Epithelial cell of proximal tubule (primary cell): ENCODE data around the gene SLC41A3. TPM values are rescaled to one million over a fixed set of nuclear protein-coding genes. Genes with fewer than 3 reads are reported as not detected.

Experiments
- DNase-seq: peaks from one replicate; pipeline ENCODE4 v3.0.0-alpha.2; 2011; ENCODE audit warnings: low read depth
- H3K4me3 ChIP-seq: 2 replicates; pipeline ENCODE4 v1.5.1; 2011; ENCODE audit warnings: low read depth, mild to moderate bottlenecking, low read length
- total RNA-seq: library from RNA; depleted of rRNA; stranded (reverse); fragments of >200 nt; gene quantifications from 2 replicates; pipeline ENCODE4 v1.2.3, GENCODE V29; 2015
- TF ChIP-seq, protein P1 (sequence below): conservative IDR thresholded peaks from 2 replicates; pipeline ENCODE4 v1.5.1; 2012; ENCODE audit warnings: low read depth, mild to moderate bottlenecking, low read length

Gene SLC41A3
- total RNA-seq, 1 donor from 2014 or later: 41.6 TPM

DNA sequence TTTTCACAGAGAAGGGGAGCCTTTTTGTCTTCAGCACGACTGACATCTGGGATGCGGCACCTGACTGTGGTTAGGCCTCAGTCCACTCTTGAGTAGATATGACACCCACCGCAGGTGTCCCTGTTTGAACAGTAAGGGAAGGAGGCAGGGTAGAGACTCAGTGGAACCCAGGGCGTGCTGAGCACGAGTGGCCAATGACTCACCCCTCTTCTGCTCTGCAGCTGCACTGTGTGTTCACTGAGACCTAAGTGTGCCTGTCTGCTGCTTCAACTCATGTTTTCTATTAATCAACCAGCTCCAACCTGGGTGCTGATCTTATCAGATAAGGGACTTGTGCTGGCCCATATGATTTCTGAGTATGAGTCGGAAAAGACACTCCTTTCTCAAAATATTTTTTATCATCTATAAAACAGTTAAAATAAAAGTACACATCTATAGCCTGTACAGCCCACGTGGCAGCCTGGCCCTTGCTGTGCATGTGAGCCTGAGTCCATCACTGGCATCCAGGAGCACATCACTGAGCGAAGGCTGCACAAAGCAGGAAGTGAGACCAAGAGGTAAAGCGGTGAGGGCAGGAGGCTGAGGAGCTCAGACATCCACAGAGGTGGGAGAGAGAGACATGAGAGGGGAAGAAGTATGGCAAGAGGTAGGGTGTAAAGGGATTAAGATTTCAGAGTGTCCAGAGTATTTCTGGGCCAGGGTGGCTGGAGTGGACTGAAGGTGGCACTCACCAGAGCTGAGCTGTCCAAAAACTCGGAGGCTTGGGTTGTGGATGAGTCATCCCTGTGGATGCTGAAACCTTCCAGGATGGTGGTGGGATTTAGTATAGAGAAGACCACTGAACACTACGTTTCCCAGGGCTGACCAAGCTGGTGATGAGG is 49.2 kb downstream of the SLC41A3 start:
- H3K4me3 ChIP-seq: no peak overlapping the region
- TF ChIP-seq, protein P1, sequence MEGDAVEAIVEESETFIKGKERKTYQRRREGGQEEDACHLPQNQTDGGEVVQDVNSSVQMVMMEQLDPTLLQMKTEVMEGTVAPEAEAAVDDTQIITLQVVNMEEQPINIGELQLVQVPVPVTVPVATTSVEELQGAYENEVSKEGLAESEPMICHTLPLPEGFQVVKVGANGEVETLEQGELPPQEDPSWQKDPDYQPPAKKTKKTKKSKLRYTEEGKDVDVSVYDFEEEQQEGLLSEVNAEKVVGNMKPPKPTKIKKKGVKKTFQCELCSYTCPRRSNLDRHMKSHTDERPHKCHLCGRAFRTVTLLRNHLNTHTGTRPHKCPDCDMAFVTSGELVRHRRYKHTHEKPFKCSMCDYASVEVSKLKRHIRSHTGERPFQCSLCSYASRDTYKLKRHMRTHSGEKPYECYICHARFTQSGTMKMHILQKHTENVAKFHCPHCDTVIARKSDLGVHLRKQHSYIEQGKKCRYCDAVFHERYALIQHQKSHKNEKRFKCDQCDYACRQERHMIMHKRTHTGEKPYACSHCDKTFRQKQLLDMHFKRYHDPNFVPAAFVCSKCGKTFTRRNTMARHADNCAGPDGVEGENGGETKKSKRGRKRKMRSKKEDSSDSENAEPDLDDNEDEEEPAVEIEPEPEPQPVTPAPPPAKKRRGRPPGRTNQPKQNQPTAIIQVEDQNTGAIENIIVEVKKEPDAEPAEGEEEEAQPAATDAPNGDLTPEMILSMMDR: no peak
- DNase-seq: no peak

DNA sequence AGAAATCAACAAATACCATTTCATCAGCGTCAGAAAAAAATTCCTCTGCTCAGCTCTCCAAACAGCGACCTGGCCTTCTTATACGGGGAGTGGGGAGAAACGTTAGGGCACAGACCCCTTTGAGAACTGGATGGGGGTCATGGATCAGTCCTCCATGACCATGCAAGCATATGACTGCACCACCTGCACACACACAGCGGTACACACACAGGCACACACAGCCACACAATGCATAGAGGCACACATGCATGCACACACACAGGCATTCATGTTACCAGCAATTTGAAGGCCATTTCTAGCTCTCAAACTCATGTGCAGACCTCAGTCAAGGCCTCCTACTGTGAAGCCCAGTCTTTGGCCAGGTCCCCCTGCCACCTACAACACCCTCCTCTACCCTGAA is 50.2 kb downstream of the SLC41A3 start:
- DNase-seq: no peak
- no peak overlapping the region for H3K4me3 ChIP-seq
- TF ChIP-seq, protein P1: no peak

GRCh38 chr3:126033051-126033745 is 50.7 kb downstream of the SLC41A3 start:
- H3K4me3 ChIP-seq: no peak overlapping the region
- no peak for DNase-seq
- TF ChIP-seq, protein P1: no peak

- DNase-seq: no peak
- no peak overlapping the region for H3K4me3 ChIP-seq
- TF ChIP-seq, protein P1: no peak
Observed at GRCh38 chr3:126031981-126032471, 51.9 kb downstream of the SLC41A3 start.

DNA sequence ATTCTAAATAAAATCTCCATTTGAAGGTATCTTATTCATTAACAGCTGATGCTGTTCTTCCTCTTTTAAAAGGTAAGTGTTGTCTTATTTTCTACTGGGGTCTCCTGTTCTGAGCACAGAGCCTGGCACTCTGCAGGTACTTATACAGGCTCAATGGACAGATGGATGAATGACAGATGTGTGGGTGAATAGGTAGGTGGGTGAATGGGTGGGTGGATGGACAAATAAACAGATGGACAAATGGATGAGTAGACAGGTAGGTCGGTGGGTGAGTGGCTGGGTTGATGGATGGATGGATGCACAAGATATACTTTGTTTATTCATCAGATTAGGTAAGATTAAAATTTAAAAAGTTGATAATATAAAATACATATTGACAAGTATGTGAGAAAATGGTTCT is 53.5 kb downstream of the SLC41A3 start:
- DNase-seq: no peak
- TF ChIP-seq, protein P1: no peak
- H3K4me3 ChIP-seq: no peak overlapping the region

GRCh38 chr3:126029241-126029640 is 54.7 kb downstream of the SLC41A3 start:
- no peak for DNase-seq
- H3K4me3 ChIP-seq: no peak overlapping the region
- TF ChIP-seq, protein P1: no peak
